NCI-H146 (cell line): Measurements from ENCODE around the gene ENKD1.

Source experiments
- DNase-seq: peaks from one replicate; lab custom pipeline; 2025; lab: John Stamatoyannopoulos, UW

Gene ENKD1

DNA sequence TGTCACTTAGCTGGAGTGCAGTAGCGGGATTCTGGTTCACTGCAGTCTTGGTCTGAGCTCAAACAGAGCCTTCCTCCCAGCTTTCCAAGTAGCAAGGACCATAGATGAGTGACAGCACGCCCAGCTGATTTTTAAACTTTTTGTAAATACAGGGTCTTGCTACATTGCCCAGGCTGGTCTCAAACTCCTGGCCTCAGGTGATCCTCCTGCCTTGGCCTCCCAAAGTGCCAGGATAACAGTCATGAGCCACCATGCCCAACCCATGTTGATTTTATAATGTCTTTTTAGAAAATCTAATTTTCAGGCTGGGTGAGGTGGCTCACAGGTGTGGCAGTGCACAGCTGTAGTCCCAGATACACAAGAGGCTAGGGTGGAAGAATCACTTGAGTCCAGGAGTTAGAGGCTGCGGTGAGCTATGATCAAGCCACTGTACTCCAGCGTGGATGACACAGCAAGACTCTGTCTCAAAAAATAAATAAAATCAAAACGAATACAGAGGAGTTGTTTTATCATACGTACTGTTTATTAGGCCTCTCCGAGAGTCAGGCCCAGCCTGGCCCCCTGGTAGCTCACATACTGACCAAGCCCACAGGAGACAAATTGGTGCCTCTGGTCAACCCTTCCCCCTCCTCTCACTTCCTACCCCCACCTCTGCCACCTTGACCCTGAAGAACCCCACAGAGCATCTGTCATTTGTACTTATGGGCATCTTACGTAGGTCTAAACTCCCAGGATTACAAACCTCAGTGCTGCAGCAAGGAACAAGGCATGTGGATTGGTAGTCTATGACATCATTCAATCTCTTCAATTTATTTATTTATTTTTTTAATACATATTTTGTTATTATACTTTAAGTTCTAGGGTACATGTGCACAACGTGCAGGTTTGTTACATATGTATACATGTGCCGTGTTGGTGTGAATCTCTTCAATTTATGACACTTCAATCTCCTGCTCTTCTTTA lies 13.7 kb upstream of the ENKD1 start:
- DNase-seq, result no peak

DNA sequence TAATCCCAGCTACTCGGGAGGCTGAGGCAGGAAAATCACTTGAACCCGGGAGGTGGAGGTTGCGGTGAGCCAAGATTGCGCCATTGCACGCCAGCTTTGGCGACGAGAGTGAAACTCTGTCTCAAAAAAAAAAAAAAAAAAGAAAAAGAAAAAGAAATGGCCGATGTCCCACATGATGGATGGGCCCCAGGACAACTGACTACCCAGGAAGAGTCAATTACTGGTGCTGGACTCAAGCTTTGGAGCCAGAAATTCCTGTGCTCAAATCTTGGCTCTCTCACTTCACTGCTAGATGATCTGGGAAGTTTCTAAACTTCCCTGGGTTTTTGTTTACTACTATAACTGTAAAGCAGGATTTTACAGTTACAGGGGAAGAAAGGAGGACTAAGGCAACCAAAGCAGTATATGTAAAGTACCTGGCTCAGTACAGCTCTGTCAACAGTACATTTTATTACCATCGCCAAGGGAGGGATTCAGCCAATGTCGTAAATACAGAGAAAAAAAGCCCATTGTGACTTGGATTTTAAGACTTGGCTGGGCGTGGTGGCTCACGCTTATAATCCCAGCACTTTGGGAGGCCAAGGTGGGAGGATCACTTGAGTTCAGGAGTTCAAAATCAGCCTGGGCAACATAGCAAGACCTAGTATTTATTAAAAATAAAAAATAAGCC lies 11.9 kb upstream of the ENKD1 start:
- DNase-seq, result no peak

DNA sequence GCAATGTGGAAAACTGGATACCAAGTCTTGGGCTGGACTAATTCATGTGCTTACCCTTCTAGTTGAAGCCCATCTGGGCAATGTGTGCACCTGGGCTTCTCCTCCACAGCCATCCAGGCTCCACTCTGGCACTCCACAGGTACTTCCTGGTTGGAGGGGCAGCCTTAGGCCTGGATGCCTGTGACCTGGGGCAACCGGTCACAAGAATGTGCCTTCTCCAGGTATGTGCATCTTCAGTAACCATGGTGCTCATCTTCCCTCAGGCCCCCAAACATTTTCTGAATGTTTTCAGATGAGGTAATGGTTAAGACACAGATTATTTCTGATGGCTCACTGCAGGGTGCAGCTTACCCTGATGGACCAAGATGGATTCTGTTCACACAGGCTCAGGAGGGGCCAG lies 11.2 kb upstream of the ENKD1 start:
- DNase-seq, result no peak

DNA sequence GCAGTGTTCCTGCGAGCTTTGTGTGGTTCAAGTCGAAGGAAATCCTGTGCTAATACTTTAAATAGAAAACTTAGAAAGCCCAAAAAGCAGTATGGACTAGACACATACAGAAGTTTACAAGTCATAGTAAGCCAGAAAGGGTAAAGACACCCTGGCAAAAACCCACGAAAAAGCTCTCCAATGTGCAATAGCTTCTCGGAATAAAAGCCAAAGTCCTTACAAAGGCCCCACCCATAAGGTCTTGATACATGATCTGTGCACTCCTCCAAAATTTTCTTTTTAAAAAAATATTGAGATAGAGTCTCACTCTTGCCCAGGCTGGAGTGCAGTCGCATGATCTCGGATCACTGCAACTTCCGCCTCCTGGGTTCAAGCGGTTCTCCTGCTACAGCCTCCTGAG lies 10.4 kb upstream of the ENKD1 start:
- no peak for DNase-seq

DNA sequence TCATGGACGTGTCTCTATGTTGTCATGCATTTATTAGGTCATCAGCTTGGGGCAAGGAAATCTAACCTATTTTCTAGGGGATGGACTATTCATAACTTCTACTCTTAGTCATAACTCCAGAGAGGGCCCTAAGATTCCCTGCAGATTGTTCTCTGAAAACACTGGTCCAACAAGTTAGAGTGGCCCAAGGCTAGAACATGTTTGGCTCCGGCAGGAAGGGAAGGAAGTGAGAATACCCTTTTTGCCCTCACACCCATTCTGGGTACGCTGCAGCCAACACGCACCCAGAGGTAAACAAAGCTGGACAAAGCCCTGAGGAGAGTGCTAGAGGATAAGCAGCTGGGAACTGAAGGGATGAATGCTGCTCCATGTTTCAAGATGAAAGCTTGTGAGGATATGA lies 10.0 kb upstream of the ENKD1 start:
- no peak for DNase-seq

DNA sequence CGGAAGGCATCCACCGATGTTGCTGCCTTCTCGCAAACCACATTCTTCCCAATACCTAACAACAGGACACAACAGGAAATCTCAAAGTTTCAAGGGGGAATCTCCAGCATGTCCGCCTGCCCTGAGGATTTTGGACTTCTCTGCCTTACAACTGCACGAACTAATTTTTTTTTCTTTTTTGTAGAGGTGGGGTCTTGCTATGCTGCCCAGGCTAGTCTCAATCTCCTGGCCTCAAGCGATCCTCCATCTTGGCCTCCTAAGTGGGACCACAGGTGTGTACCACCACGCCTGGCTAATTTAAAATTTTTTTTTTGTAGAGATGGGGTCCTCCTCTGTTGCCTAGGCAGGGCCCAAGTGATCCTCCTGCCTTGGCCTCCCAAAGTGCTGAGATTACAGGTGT lies 9.4 kb upstream of the ENKD1 start:
- no peak for DNase-seq

DNA sequence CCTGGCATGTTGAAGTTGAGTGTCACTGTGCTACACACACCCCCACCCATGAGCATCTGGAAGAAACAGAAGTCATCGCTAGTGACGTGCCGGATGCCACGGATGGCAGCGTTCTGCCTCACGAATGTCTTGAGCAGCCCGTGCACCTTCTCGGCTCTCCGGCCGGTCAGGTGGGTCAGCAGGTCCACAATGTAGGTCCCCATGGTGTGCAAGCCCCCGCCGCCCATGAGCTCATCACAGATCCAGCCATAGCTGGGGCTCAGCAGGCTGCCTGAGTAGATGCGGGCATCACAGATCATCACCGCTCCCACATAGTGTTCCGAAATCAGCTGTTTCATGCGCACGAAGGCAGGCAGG lies 9.0 kb upstream of the ENKD1 start:
- DNase-seq, result no peak

DNA sequence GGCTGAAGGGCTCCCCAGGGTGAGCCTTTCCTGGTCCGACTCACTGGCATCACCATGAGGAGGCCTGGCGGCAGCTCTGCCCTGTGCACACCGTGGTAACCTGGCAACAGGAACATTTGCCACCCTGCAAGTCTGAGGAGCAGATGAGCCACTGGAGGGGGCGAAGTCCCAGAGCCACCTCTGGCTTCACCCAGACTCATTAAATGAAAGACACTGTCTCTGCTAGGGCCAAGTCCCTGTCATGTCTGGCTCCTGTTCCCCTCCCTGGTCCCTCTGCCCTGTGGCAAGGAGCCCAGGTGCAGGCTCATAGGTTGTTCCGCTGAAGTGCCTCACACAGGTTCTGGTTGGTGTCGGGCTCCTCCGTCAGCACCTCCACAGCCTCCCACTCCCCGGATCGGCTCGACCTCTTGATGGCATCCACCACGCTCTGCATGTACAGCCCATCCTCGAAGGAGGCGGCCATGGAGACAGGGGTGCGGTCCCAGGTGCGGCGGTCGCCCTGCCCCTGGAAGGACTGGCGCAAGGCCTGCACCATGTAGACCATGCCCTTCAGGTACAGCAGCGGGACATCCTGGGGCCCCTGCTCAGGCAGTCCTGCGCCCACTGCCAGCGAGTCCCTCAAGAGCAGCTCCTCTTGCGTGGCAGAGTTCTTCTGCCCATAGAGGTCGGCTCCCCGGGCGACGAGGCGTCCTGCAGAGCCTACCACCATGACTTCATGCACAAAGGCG lies 8.5 kb upstream of the ENKD1 start:
- no peak for DNase-seq

DNA sequence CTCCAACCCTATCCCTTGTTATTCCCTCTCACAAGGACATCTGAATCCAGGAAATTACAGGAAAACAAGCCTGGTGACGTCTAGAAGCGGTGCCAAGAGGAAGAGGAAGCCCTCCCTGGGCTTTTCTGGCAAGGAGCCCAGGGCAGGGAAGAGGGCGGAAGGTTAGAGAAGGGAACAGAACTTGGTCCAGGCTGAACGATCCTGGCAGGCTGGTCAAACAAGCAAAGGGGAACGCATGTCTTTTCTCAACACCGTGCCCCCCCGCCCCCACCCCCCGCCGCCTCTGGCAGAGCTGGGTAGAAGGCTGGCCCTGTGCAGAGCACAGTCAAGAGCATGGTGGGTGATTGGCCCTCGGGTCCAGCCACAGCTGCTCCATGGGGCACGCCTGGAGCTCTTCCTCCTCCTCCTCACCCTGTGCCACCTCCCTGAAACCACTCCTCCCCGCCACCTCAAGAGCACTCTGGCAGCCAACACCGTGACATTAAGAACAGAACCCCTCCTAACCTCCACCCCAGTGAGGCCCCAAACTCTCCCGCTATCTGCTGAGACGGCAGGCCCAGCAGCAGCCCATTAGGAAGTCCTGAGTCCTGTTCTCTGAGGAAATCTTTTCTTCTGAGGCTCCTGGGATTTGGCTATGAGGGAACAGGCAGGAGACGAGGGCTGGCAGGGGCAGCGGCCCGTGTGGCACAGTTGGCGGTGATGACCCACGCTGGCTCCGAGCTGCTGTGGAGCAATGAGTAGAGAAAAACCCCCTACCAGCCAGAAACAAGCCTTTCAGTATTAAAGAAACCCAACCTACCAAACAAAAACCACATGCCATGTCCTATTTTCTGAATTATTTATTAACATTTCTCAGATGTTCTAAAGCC lies 7.4 kb upstream of the ENKD1 start:
- no peak for DNase-seq

DNA sequence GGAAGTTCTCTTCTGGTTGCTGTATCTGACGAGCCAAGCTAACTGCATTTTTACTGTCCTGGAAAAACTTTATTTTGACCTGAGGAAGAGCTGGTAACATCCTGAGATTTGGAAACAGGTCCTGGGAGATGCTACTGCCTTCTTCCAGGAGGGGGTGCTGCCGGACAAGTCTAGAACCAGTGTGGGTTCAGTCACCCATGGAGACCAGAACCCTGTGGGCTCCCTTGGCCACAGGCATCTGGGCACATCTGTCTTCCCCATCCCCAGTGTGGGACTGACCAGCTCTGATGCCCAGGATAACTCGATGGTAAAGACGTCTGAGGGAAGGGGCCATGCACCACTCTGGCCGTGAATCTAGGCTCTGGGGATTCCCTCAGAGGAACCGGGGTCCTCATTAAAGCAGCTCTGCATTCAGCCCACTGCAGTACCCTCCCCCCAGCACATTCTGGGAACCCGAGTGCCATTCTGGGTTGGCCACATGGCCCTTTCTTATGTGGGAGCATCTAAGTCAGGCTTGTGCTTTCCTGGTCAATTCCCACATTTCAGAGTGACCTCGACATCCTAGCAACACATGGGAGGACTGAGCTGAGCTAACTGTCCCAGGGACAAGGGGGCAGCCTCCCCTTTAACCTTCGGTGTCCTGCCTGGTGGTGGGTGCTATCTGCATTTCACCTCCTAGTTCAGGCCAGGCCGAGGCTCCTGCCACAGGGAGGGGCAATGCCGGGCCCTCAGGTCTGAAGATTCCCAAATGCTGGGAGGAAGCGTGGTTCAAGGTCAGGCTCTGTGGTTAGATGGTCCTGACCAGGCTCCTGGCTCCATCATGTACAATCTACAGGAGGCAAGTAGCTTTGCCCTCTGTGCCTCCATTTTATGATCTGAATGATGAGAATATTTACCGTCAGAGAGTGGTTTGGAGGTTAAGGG lies 6.5 kb upstream of the ENKD1 start:
- DNase-seq, result peak; percentile 6

DNA sequence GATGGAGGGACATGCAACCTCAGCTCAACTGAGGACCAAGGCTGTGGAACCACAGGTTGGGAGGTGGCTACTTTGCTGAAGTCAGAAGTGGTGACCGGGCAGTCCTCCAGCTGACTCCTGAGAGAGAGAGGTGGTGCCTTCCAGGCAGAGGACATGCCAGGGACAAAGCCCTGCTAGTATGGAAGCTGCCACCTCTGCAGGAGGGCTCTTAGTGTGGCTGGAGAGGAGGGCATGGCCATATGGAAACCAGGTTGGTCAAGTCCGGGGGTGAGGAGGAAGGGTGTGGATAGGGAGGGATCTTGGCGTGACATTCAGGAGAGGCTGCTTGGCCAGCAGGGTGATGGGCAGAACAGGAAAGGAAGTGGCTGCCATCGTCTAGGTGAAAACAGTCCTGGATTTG lies 5.8 kb upstream of the ENKD1 start:
- DNase-seq, result no peak

DNA sequence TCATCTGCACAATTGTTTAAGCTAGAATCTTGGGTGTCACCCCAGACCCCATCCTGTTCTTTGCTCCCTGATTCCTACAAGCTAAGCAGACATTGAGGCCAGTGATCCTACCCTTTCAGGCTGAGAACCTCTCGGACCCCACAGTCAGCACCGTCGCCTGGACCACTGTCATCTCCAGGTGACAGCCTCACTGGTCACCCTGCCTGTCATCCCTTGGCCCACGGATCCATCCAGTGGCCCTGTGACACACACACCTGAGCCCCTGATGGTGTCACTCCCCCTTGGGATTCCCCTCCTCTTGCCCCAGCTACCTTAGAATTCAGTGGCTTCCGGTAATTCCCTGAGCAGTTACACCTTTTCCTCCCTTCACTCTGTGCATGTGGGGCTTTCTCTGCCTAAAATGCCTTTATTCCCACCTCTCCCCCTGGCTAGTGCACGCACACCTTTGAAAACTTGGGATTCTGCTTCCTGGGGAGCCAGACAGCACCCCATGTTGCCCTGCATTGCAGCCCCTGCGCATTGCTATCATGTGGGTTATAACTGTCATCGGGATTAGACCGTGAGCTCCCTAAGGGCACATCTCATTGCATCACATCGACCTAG lies 3.0 kb upstream of the ENKD1 start:
- no peak for DNase-seq

DNA sequence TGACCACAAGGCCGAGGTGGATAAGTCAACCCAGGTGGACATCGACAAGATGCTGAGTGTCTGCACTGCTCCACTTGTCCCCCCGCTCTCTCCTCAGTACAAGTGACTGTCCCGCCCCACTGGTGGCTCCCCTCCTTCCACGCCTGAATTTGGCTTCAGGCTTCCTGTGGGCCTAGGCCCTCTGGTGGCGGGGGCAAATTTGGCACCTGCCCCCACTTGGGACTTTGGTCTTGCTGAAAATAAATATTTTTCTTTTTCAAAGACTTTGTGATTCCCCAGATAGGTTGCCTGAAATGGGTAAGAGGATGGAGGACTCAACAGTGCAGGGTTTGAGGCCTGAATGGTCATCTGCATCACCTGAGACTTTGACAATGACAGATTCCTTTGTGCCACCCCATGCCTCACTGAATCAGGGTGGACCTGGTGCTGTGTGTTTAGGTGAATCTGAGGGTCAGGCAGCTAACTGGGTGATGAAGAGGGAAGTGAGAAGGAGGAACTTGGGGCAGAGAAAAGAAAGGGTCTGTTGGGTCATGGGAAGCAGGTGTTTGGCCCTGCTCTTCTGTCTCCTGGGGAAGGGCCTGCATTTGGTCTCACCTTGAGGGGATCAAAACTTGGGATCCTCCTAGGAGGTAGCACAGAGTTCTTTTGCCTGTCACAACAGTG lies 2.1 kb upstream of the ENKD1 start:
- DNase-seq, result no peak

DNA sequence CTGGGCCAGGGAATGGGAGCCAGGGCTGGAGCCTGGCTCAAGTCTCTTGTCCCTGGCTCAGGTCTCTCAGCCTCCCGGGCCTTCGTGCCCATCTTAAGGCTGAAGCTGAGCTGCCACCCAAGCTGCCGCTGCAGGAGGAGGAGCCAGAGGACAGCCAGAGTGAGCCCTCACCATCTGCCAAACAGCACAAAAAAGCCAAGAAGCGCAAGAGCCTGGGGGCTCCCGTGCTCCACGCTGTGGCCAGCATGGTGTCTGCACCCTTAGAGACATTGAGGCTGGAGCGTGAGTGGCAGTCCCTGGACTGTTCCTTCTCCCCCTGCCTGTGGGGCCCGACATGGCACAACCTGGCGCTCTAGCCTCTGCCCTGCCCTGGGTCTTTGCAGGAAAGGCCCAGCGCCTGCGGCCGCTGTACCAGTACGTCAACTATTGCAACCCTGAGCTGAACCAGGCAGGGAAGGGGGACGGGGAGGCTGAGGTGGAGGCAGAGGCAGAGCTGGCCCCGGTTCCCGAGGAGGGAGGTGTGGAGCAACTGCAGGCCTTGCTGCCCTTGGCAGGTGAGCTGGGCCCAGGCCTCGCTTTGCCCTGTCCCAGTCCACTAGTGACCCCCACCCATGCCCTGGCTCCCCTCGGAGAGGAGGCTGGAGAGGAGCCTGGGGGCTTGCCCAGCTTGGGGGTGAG lies 1.4 kb upstream of the ENKD1 start:
- peak; percentile 81 for DNase-seq

DNA sequence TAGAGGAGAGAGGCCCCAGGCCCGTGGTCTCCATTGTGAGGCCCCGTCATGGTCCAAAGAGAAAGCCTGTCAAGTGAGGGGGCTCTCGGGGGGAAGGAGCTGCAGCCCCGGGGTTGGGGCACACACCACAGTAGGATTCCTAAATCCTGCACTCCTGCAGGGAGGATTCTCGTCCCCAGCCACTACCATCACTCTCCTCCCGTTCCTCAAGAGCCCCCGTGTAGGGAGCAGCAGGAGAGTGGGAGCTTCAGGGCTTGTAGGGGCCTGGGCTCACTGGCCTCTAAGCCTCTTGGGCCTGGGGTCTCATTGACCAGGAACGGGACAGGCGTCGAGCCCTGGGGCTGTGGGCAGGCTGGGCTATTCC lies 885 bp upstream of the ENKD1 start:
- DNase-seq, result no peak

DNA sequence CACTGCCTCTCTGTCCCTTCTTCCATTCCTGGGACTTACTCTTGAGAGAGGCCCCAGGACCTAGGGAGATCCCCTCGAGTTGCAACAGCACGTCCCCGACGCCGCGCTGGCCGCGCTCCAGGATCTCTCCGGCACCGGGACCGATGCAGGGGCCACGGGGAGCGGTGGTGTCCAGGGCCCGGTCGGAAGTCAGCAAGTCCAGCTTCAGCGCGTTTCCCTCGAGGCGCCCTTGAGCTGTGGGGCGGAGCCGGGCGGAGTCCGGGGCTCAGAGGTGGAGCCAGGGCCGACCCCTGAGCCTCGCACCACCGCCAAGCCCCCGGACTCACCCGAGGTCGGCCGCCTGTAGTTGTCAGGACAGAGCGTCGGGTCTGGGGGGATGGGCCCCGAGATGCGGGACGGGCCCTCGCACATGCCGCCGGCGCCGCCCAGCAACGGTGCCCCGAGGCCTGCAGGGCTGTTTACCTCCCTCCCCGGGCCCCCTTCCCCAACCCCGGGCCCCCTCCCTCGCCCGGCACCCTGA lies 458 bp downstream of the ENKD1 start:
- DNase-seq, result peak; percentile 34

DNA sequence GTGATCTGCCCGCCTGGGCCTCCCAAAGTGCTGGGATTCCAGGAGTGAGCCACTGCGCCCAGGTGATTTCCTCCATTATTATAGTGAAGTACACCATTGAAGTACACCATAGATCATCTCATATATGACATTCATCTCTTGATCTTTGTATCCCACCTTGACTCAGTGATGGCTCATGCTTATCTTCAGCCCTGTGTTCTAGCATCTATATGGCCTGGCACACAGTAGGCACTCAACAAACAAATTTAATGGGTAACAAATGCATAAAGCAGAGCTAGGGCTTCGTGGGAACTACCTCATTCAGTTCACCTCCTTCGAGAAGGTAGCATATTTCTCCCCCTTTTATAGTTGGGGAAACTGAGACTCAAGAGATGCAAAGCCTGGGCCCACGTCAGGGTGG lies 952 bp downstream of the ENKD1 start:
- DNase-seq, result no peak

DNA sequence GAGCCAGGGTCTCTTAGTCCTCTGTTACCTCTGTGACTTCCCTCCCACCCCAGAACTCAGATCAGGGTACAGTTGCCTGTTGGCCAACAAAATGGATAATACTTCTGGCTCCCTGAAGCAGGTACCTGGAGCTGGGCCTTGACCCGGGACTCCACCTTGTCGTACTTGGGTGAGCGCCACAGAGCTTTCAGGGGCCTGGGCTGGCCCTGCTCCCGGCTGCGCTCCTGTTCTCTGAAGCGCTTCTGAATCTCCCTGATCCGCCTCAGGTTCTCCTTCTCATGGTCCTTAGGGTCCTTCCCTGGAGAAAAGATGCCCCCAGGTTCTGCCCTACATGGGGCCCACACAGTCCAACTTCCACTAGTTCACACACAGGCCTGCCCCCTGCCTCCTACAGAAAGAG lies 1.7 kb downstream of the ENKD1 start:
- DNase-seq, result no peak

DNA sequence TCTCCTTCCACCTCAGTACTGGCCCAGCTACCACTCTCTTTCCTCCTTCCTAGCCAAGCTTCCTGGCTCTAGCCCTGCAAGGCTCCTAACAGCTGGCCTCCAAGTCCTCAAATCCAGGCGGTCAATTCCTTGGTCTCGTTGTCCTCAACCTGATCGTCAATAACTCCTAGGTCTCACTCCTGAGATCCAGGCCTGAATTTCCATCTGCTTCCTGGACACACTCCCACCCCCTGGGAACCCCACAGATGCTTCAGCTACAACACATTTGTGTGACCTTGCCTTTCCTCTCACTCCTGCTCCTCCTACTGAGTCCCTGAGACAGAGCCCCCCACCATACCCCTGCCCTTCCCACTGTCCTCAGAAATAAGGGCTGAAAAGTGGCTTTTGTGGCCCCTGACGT lies 2.3 kb downstream of the ENKD1 start:
- no peak for DNase-seq
